HG02798 (cell line): ENCODE data around the gene SNRNP70.

ENCODE experiments used
- ATAC-seq: cut with Tn5 transposase; IDR thresholded peaks from one replicate; pipeline ENCODE4 v1.9.1; 2021; ENCODE audit warnings: mild to moderate bottlenecking; ENCODE audit not compliant: unreplicated experiment, poor library complexity

SNRNP70 gene

GRCh38 chr19:49097453-49098288, 12.4 kb downstream of the SNRNP70 start:
- no peak for ATAC-seq

- no peak for ATAC-seq
Observed at GRCh38 chr19:49098795-49099194, 13.5 kb downstream of the SNRNP70 start.

GRCh38 chr19:49101160-49101559, 15.9 kb downstream of the SNRNP70 start:
- no peak for ATAC-seq

DNA sequence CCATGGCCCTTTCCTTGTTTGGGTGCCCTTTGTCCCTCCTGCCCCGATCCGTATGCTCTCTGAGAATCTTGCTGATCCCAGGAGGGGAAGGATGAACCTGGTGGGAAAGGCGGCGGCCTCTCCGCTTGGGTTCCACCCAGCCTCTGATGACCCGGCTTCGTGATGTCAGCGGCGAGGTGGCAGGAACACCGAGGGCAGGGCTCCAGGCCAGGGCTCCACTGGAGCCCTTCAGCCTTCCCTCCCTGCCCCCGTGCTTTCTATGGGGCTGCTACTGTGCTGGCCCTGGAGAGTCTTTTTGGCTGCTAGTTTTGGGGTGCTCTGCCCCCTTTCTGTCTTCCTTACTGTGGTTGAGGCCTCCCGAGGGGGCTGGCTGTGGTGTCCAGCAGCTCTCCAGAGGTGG, 17.1 kb downstream of the SNRNP70 start:
- no peak for ATAC-seq

DNA sequence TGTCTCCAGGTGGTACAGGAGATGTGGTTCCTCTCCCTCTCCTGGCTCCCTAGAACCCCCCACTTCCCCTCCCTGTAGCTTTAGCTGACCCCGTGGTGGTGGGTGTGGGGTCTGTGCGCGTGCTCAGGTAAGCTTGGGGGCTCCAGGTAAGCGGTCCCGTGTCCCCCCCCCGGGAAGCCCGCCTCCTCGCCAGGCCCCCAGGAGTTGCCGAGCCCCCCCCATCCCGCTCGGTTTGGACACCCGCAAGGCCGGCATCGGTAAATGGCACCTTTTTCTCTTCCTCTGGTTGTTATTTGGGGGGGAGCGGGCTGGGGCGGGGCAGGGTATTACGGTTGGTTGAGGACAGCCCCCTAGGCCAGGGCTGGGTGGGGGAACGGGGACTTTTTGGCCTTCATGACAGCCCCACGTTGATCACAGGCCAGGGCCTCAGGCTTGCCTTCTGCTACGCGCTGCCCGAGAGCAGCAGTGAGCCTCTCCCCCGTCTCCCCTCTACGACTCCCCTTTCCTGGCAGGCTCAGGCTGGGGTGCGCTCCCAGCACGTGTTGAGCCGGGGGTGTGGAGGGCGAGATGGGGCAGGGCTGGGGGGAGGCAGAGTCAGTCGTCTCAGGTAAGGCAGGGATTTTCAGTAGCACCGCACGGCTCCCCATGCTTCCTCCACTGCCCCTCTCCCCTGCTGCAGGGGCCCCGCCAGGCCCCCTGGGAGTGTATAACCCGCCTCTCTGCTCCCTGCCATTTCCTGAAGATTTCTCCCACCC, 18.3 kb downstream of the SNRNP70 start:
- ATAC-seq, result no peak

GRCh38 chr19:49104229-49104864, 19.1 kb downstream of the SNRNP70 start:
- ATAC-seq, result no peak

DNA sequence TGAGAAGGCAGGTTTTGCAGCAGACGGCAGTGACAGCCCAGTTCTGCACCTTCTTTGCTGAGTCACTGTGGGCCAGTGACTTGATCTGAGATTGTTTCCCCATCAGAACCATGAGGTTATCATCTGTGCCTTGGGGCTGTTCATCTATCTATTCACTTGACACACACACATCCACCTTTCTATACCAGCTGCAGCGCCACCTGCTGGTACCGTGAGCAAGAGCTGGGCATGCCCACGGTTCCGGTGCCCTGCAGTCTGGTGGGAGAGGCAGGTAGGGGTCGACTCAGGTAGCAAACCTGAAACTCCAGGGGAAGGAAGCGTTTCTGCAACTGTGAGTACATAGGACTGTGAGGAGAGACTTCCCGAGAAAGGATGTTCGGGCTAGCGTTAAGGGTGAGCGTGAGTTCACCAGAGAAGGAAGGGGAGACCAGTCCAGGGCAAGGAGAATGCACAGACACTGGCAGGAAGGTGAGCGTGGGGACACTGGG, 21.4 kb downstream of the SNRNP70 start:
- ATAC-seq, result no peak

- ATAC-seq, result no peak
Observed at GRCh38 chr19:49107625-49108459, 22.6 kb downstream of the SNRNP70 start.

DNA sequence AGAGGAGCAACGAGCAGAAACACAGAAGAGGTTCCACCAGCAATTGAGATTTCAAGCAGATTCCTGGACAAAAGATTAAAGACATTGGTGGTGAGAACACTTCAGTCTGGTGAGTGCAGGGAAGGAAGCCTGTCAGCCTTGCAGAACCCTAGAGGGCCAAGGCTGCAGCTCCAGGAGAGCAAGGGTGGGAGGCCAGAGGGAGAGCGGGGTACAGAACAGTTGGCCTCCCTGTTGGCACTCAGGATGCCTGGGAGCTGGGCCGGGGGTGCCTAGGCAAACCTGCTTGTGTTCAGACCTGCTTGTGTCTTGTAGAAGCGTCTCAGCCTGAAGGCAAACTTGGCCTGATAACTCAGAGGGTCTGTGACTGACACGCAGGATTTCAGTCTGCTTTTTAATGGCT, 23.8 kb downstream of the SNRNP70 start:
- no peak for ATAC-seq

- ATAC-seq, result no peak
Observed at GRCh38 chr19:49109569-49110233, 24.4 kb downstream of the SNRNP70 start.

DNA sequence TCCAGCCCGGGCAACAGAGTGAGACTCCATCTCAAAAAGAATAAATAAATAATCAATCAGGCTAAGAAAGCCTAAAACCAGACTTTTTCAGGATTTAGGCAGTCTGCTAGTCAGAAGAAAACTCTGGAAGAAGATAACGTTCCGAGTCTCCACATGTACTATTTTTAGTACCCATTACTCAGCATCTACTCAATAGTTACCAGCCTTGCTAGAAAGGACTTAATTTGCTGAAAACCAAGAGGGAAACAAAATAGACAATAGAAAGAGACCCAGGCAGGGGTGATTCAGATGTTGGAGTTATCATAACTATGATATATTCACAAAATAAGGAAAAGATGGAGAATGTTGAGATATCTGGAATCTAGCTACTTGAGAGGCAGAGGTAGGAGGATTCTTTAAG, 25.3 kb downstream of the SNRNP70 start:
- no peak for ATAC-seq

DNA sequence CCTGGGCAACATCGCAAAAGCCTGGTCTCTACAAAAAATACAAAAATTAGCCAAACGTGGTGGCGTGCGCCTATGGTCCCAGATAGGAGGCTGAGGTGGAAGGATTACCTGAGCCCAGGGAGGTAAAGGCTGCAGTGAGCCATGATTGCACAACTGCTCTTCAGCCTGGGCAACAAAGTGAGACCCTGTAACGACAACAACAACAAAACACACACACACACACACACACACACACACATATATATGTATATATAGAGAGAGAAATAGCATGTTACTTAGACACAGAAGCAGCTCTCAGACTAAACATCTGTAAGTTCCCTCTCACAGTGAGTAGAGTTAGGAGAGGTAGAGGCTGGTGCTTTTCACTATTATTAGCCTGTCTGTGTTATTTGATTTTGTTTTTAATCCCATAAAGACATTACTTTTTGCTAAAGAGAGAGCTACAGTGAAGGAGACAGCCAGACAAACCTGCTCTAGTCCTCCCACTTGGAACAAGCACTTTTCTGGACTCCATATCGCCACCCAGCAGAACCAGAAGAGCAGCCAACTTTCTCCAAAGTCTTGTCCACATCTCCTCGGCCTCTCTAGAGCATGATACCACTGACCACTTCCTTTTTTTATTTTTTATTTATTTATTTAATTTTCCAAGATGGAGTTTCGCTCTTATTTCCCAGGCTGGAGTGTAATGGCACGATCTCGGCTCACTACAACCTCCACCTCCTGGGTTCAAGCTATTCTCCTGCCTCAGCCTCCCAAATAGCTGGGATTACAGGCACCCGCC, 26.2 kb downstream of the SNRNP70 start:
- no peak for ATAC-seq

GRCh38 chr19:49113762-49114629, 28.7 kb downstream of the SNRNP70 start, which contains the start of gene LIN7B:
Gene LIN7B (plus strand): TSS chr19:49114370. CDS start chr19:49114405, 35 bp downstream.
- peak; percentile 56 for ATAC-seq

DNA sequence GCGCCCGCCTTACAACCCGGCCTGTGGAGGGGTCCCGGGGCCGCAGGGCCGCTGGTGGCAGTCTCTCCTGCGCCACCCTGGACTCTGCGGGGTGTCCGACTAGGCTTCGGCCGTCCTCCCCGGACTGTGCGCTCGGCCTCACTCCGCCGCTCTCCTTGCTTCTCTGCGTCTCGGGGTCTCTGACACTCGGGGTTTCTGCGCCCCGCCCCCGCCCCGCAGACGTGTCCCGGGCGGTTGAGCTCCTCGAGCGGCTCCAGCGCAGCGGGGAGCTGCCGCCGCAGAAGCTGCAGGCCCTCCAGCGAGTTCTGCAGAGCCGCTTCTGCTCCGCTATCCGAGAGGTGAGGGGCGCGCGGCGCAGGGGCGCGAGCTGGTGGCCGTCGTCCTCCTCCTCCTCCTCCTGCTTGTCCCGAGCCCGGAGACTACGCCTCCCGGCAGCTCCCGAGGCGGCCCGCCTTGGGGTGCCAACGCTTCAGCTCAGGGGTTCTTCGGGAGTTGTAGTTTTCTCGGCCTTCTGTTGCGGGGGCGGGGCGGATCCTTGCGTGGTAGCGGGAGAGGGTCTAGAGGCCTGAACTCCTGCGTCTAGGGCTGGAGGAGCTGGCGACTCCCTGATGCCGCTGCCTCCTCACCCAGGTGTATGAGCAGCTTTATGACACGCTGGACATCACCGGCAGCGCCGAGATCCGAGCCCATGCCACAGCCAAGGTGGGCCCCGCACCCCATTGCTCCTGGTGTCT, 29.5 kb downstream of the SNRNP70 start:
- no peak for ATAC-seq

DNA sequence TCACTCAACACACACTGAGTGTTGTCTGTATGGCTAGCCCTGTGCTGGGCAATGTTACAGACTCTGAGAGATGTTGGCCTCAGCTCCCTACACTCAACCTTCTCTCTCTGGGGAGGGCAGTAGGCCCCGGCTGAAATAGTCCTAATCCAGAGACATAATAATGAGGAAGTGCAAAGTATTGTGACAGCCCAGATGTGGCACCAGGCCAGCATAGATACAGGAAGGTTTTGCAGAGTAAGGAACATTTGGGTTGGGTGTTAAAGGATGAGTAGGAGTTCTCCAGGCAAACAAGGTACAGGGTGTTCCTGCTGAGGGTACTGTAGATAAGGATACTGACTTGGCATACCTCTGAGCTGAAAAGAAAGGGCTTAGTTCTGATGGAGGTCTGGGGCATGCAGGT, 31.3 kb downstream of the SNRNP70 start:
- no peak for ATAC-seq

- no peak for ATAC-seq
Observed at GRCh38 chr19:49117677-49118564, 32.7 kb downstream of the SNRNP70 start.
